Ovary (tissue), 9 donors: ENCODE results near the gene DGKG. TPM values are rescaled to one million over a fixed set of nuclear protein-coding genes. Genes with fewer than 3 reads are reported as not detected.

ENCODE experiments used
- DNase-seq, 5 donors: peaks; one replicate each; pipeline ENCODE4 v3.0.0-alpha.2; 2019 to 2020
- H3K27ac ChIP-seq, 2 donors: fragments of 200-600 bp; one replicate each; pipeline versions ENCODE4 v1.5.1 to v1.8.0; 2019 to 2022
- H3K27me3 ChIP-seq: fragments of 200-600 bp; one replicate; pipeline ENCODE4 v1.8.0; 2022
- H3K36me3 ChIP-seq: fragments of 200-600 bp; sonication (generic); one replicate; pipeline ENCODE4 v1.5.1; 2019
- H3K4me1 ChIP-seq: one replicate; pipeline ENCODE4 v1.8.1; 2013; ENCODE audit warnings: mild to moderate bottlenecking, moderate library complexity; ENCODE audit not compliant: insufficient read depth
- H3K4me3 ChIP-seq: fragments of 200-600 bp; sonication (generic); one replicate; pipeline ENCODE4 v1.5.1; 2017
- H3K9me3 ChIP-seq, 2 donors: fragments of 200-600 bp in 1 of 2; sonication (generic) in 1 of 2; one replicate each; pipeline versions ENCODE4 v1.5.1 to v1.8.1; 2013 to 2019; ENCODE audit warnings: mild to moderate bottlenecking in 1 of 2, moderate library complexity in 1 of 2
- EP300 ChIP-seq: sonication (generic); formaldehyde crosslinking; IDR thresholded peaks from one replicate; pipeline ENCODE4 v1.6.1; 2017; ENCODE audit warnings: antibody characterized with exemption
- POLR2A ChIP-seq: fragments of 450-650 bp; IDR thresholded peaks from one replicate; pipeline ENCODE4 v1.6.1; 2017; ENCODE audit warnings: antibody characterized with exemption, mild to moderate bottlenecking, moderate library complexity
- WGBS, 3 donors: extraction: QIAGEN DNeasy Blood & Tissue Kit in 1 of 3; methylation state at CpG; one replicate each; pipeline versions ENCODE4 v1.1.5 to v1.1.7; 2013 to 2017; 5-methylcytosine and 5-hydroxymethylcytosine counted together
- intact Hi-C, 4 donors: fragments of 100-400 bp; cut with DNase I; formaldehyde crosslinking; loops; one replicate each; pipeline versions ENCODE4 v1.11.0 to v1.15.1; 2022 to 2023
- polyA plus RNA-seq, 2 donors: library from polyadenylated mRNA; stranded (reverse); fragments of 200-250 nt in 1 of 2; fragments of 350-450 nt in 1 of 2; fragmentation: Illumina TruSeq in 1 of 2; extraction: RNeasy Lipid Tissue Mini Kit (QIAGEN cat#74804) in 1 of 2; gene quantifications; one replicate each; pipeline ENCODE4 v1.2.3, GENCODE V29; 2013 to 2014
- total RNA-seq, 7 donors: library from RNA; depleted of rRNA in 2 of 7; stranded (reverse); fragments of >200 nt in 2 of 7; fragmentation: NEBNext Ultra II Directional in 3 of 7; extraction: Animal tissue kit (Norgen Biotek cat#: 25700) in 3 of 7; gene quantifications; one replicate each; pipeline versions ENCODE4 v1.1.0 to v1.2.4, GENCODE V29; 2016 to 2023
- TF ChIP-seq, protein P1 (sequence below), 3 donors: fragments of 450-650 bp in 2 of 3; fragments of 200-600 bp in 1 of 3; IDR thresholded peaks; one replicate each; pipeline versions ENCODE4 v1.5.1 to v1.8.0; 2016 to 2022; ENCODE audit warnings: antibody characterized with exemption in 3 of 3, mild to moderate bottlenecking in 1 of 3
- donor health status: DM: no; HTN: no; CAD: no; lungs with moderate emphysema.
- donor health status: DM: no; HTN: no; CAD: no.
- donor health status: Bipolar disorder and iron deficiency.
- donor health status: DM: yes; HTN: yes; CAD: no.
- donor health status: DM: no; HTN: no; CAD: no.
- donor health status: DM: yes; HTN: yes; CAD: no.

DGKG gene
- total and polyA plus RNA-seq, 9 donors = 1.0 to 7.0 (median 4.1) TPM

DNA sequence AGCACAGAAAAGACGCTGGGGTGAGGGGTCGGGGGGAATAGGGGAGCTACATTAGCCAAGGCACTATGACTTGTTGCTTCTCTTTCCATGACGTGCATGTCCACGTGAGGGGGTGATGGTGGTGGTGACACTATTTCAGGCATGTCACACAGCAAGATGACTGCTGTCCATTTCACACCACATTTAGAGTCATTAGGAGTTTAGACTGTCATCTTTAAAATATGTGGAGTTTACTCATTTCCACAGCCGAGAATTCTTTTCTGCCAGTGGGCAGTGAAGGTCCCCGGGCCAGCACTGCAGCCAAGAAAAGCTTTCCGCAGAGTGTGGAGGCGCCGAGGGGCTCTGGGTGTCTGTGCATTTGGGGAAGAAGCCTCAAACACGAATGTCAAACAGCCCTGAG is 954 bp upstream of the DGKG start:
- Histone ChIP-seq H3K27me3 (no peaks in the 10 kb centered on the region), H3K36me3 (no peaks in the 10 kb centered on the region), H3K4me1 (no peaks in the 10 kb centered on the region), H3K27ac (no peak overlapping the region), H3K4me3 (no peak overlapping the region), H3K9me3 (no peaks in the 10 kb centered on the region)
- intact Hi-C loops = loop anchor here in 1 of 4 donors (5.0 kb wide), 1 partner anchor 49 kb away; no protein-coding TSS in a partner anchor
- 47 to 70% (median 56%) methylated on average over 10 of the region's 10 CpGs for WGBS, 3 donors
- TF ChIP-seq EP300 = no peak
- TF ChIP-seq POLR2A = no peak
- TF ChIP-seq, protein P1, sequence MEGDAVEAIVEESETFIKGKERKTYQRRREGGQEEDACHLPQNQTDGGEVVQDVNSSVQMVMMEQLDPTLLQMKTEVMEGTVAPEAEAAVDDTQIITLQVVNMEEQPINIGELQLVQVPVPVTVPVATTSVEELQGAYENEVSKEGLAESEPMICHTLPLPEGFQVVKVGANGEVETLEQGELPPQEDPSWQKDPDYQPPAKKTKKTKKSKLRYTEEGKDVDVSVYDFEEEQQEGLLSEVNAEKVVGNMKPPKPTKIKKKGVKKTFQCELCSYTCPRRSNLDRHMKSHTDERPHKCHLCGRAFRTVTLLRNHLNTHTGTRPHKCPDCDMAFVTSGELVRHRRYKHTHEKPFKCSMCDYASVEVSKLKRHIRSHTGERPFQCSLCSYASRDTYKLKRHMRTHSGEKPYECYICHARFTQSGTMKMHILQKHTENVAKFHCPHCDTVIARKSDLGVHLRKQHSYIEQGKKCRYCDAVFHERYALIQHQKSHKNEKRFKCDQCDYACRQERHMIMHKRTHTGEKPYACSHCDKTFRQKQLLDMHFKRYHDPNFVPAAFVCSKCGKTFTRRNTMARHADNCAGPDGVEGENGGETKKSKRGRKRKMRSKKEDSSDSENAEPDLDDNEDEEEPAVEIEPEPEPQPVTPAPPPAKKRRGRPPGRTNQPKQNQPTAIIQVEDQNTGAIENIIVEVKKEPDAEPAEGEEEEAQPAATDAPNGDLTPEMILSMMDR (IDR thresholded peaks at IDR 0.05) = no peak
- no peak for DNase-seq

DNA sequence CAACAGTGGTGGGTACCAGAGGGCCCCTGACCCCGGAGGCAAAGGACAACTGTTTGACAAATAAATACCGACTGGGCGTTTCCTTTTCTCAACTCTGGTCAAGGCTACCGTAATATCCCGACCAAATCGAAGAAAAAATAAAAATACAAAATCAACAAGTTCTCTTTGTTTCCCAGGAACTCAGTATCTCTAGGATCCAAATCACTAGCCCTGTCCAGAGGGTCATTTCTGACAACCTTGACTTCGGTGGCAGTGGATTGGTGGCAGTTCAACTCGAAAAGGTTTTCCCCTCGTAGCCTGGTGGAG is 456 bp upstream of the DGKG start:
- intact Hi-C loops = loop anchor here in 1 of 4 donors (5.0 kb wide), 1 partner anchor 50 kb away; no protein-coding TSS in a partner anchor
- Histone ChIP-seq H3K36me3 (no peaks in the 10 kb centered on the region), H3K9me3 (no peaks in the 10 kb centered on the region), H3K27me3 (no peaks in the 10 kb centered on the region), H3K4me1 (no peaks in the 10 kb centered on the region), H3K4me3 (no peak overlapping the region), H3K27ac (no peak overlapping the region)
- WGBS, 3 donors = 18 to 27% (median 23%) methylated on average over 9 of the region's 9 CpGs
- DNase-seq = no peak
- no peak for TF ChIP-seq POLR2A
- TF ChIP-seq, protein P1 (IDR thresholded peaks at IDR 0.05) = no peak
- no peak for TF ChIP-seq EP300

DNA sequence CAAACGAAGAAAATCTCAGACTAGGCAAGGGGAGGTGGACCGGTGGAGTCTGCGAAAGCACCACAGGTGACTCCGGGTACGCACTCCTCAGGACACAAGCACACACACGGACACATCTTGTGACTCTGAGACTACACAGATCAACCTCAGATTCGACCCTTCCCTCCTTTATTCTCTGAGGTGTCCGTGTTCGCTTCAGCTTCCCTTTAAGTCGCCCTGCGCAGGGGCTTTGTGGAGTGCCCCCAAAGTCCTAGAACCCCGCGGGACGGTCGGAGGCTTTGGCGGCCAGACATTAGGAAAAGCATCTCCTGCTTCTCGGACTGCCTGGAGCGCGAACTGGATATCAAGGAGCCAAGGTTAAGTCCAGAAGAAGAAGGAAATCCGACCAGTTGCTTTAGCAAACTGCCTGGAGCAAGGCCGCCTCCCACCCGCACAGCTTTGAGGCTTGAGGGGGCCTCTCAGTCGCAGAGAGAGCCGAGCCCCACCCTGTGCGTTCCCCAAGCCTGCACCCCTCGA is 730 bp downstream of the DGKG start:
- Histone ChIP-seq H3K27me3 (no peaks in the 10 kb centered on the region), H3K4me1 (no peaks in the 10 kb centered on the region), H3K27ac (no peak overlapping the region), H3K9me3 (no peaks in the 10 kb centered on the region), H3K36me3 (no peaks in the 10 kb centered on the region), H3K4me3 (peak overlapping the region; percentile 36)
- TF ChIP-seq, protein P1 (IDR thresholded peaks at IDR 0.05) = no peak
- no peak for TF ChIP-seq EP300
- no peak for TF ChIP-seq POLR2A
- DNase-seq = no peak
- intact Hi-C loops = loop anchor here in 1 of 4 donors (5.0 kb wide), 1 partner anchor 51 kb away; no protein-coding TSS in a partner anchor
- WGBS, 3 donors = 2 to 3% (median 2%) methylated on average over 26 of the region's 26 CpGs

DNA sequence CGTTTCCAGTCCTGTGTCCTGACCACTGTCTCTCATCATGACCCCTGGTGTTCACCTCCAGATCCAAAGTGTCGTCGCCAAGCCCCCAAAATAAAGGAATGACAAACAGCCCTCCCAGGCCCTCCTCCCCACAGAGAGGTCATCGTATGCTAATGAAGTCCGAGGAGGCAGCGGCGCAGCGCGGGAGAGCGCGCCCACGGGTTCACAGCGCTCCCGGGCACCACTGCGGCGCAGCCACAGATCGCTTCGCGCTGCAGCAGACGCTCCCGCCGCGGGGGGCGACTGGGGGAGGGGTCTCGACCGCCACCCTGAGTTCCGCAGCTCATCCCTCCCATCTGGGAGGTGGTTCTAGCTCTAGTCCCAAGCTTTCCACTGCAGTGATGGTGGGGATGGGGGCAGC is 1.3 kb downstream of the DGKG start:
- Histone ChIP-seq H3K4me1 (no peaks in the 10 kb centered on the region), H3K4me3 (peak overlapping the region; percentile 36), H3K27ac (no peak overlapping the region), H3K9me3 (no peaks in the 10 kb centered on the region), H3K27me3 (no peaks in the 10 kb centered on the region), H3K36me3 (no peaks in the 10 kb centered on the region)
- no peak for DNase-seq
- intact Hi-C loops = loop anchor here in 1 of 4 donors (5.0 kb wide), 1 partner anchor 52 kb away; no protein-coding TSS in a partner anchor
- TF ChIP-seq, protein P1 (IDR thresholded peaks at IDR 0.05) = no peak
- TF ChIP-seq EP300 (no peak), POLR2A (no peak)
- WGBS, 3 donors = 1% methylated on average over 20 to 27 of the region's 27 CpGs
